NOMO-1 (cell line): Measurements from ENCODE around the gene DLX3.
"Not testable (repeated sequence)": the region's sequence is repeated elsewhere in the genome, so short reads cannot be mapped to it uniquely, and the experiment has no call there.

Experiments
- DNase-seq, 2 experiments: peaks; one replicate each; lab custom pipeline; 2025; ENCODE audit not compliant: unreplicated experiment in 2 of 2; lab: John Stamatoyannopoulos, UW

Gene DLX3

DNA sequence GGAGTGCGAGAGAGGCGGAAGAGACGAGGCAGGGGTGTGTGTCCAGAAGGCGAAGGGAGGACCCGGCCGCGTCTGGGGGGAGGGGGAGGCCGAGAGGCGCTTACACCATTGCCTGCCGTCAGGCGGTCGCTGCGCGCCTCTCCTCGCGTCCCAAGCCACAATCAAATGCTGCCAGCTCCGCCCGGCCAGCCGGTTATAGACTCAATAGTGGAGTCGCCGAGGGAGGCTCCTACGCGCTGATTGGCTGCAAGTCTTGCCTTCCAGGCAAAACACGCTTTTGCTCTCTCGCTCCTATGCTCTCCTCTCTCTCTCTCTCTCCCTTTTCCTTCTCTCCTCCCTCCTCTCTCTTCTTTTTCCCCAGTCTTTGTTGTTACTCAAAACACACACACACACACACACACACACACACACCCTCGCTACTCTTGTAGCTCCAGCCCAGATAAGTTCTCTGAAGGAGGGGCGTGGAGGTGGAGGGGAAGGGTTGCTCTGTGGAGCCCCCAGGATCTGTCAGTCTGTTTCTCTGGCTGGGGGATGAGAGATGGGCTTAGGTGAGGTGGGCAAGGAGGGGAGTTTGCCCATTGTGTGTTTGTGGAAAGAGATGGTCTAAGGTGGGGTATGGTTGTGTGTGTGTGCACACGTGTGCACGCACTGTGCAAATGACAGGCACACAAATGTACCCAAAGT is at the start of gene DLX3:
Gene DLX3, minus strand, starts transcription at position 170 of the 684 bp plus-strand sequence. CDS start 226 bp downstream, outside the sequence.
- DNase-seq: peak; percentile 47 to 60

GRCh38 chr17:50044483-50044882 is 49.5 kb upstream of the DLX3 start:
- DNase-seq: no peak

GRCh38 chr17:50043290-50044148 is 48.5 kb upstream of the DLX3 start:
- no peak for DNase-seq

DNA sequence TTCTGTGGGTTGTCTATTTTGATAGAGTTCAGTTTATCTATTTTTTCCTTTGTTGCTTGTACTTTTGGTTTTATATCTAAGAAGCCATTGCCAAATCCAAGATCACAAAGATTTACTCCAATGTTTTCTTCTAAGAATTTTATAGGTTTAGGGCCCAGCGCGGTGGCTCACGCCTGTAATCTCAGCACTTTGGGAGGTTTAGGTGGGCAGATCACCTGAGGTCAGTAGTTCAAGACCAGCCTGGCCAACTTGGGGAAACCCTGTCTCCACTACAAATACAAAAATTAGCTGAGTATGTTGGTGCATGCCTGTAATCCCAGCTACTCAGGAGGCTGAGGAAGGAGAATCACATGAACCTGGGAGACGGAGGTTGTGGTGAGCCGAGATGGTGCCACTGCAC is 47.2 kb upstream of the DLX3 start:
- no peak for DNase-seq

DNA sequence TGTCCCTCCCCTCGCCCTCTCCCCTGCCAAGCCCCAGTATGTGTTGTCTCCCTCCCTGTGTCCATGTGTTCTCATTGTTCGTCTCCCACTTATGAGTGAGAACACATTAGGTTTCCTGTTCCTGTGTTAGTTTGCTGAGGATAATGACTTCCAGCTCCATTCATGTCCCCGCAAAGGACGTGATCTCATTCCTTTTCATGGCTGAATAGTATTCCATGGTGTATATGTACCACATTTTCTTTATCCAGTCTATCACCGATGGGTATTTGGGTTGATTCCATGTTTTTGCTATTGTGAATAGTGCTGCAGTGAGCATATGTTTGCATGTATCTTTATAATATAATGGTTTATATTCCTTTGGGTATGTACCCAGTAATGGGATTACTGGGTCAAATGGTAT is 45.5 kb upstream of the DLX3 start:
- DNase-seq: not testable (repeated sequence)

DNA sequence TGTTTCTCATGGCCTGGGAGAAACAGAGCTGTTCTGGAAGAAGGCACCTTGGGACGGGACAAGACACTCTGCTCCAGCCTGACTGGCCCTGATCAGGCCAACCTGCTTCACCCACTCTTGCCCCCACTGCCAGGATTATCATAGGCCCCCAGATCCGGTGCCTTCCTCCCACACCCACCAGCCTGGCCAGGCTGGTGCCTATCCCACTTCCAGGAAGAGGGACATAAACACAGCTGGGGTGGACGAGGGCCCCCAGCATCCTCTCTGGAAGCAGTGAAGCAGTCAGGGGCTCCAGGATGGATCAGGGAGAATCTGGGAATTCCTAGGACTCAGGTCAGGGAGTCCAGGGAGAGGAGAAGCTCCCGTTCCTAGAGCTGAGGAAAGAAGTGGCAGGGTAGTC is 44.0 kb upstream of the DLX3 start:
- no peak for DNase-seq

- no peak for DNase-seq
Measured at GRCh38 chr17:50037321-50038107, 42.5 kb upstream of the DLX3 start.

DNA sequence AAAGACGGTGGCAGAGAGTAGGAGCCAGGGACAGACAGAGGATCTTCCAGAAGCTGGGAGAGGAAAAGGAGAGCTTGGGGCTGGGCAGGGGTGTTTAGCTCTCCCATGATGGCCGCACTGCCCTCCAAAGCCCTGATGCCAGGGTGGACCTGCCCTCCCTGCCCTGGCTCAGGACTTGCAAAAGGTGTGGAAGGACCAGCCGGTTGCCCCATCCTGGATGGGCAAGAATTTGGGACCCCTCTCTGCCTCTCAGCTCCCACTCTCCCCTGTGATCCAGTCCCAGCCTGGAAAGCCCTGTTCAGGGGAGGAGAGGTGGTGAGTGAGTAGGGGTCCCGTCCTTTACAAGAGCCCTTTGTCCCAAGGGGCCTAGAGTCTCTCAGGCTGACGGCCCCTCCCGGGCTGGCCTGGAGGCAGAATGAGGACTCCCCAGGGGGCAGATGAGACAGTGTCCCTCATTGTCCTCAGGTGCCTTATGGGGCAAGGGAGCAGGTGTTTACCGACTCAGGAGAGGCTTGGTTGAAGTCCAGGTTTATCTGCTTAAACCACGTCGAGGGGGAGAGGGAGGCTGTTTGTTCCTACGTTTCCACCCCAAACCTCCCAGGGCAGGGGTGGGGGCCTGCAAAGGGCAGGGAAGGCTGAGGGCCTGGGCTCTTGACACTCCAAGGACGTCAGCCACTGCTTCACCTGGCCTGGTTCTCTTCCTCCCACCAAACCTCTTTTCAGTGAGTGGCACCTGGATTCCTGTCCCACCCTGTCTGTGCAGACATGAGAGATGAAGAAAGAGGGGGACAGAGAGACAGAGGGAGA is 41.6 kb upstream of the DLX3 start:
- no peak for DNase-seq

GRCh38 chr17:50035945-50036344 is 40.9 kb upstream of the DLX3 start:
- DNase-seq: no peak

GRCh38 chr17:50035421-50035879 is 40.4 kb upstream of the DLX3 start:
- no peak for DNase-seq

GRCh38 chr17:50034498-50035364 is 39.7 kb upstream of the DLX3 start:
- DNase-seq: no peak

DNA sequence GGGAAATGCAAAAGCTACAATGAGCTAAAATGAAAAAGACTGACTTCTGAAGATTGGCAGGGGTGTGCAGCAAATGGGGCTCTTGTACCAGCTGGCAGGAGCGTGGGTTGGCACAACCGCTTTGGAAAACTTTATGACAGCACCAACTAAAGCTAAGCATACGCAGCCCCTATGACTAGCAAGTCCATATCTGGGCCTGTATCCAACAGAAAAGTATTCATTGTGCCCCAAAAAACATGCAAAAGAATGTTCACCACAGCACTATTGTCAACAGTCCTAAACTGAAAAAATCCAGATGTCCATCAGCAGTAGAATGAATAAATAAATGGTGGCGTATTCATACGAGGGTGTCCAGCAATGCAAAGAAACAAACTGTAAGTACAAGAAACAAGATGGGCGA is 38.3 kb upstream of the DLX3 start:
- DNase-seq: no peak

DNA sequence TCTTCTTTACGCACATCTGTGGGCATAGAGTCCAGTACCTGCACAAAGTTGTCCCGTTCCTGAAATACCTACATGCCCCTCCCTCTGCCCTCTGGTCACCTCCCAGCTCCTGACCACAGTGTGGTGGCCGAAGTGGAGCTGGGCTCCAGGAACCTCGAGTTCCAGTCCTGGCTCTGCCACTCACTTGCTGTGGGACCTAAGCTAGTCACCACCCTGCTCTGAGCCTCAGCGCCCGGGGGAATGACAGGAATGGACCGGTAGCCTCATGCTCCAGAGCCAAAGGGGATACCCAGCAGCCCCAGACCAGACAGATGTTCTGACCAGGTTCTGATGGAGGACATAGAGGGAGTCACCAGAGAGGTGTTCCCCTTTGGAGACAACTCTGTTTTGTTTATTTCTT is 34.2 kb upstream of the DLX3 start:
- DNase-seq: no peak

DNA sequence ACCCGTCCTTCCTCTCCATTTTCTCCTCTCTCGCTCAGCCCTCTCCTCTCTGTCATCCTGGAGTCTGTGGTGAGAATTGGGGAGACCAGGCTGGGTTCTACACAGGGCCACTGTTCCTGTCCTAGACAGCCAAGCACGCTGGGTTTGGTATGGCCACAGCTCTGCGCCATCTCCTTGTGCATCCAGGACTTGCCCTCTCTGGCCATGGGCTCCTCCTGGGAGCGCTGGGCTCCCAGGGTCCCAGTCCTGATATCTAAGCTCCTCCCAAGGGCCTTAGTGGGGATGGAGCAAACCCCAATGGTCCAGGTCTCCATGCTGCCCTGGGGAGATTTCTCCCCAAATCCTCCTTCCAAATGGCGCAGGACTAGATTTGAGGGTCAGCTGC is 33.7 kb upstream of the DLX3 start:
- no peak for DNase-seq

- DNase-seq: no peak
Measured at GRCh38 chr17:50027881-50028735, 33.1 kb upstream of the DLX3 start.

GRCh38 chr17:50027172-50027880 is 32.3 kb upstream of the DLX3 start:
- peak in 1 of 2 experiments; percentile 16 for DNase-seq

DNA sequence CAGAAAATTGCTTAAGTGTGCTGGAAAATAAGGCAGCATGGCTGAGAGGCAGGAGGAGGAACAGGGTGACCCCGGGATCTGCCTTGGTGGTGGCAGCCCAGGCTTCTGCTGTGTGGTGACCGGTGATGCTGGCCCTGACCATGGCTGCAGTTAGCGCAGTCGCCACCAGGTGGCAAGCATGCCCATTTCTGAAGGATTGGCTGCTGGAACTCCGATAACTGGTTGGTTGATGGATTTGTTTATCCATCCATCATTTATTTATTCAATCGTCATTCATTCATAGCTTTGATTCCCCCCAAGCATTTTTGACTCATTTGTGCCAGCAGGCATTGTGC is 31.8 kb upstream of the DLX3 start:
- DNase-seq: peak in 1 of 2 experiments; percentile 37

- DNase-seq: no peak
Measured at GRCh38 chr17:50026046-50026675, 31.1 kb upstream of the DLX3 start.
